Measurements from ENCODE around the gene DNAJB1. TPM values are rescaled to one million over a fixed set of nuclear protein-coding genes. Genes with fewer than 3 reads are reported as not detected.

Gene DNAJB1
- total RNA-seq, 1 donor from 2014 or later: 45.7 TPM

GRCh38 chr19:14467391-14467790, 50.8 kb downstream of the DNAJB1 start:
- TF ChIP-seq CTCF (IDR thresholded peaks at IDR 0.05; ENCODE audit: unreplicated experiment): no peak
- no peaks in the 10 kb centered on the region for H3K4me1 Mint-ChIP-seq (ENCODE audit: unreplicated experiment)
- H3K9me3 Mint-ChIP-seq (ENCODE audit: unreplicated experiment): no peaks in the 10 kb centered on the region
- H3K36me3 Mint-ChIP-seq (ENCODE audit: low read depth, unreplicated experiment): peaks cover 11% of the 10 kb centered on the region
- DNase-seq (ENCODE audit: low spot score): no peak
- no peak overlapping the region for H3K27ac Mint-ChIP-seq (ENCODE audit: unreplicated experiment)
- no peak overlapping the region for H3K4me3 Mint-ChIP-seq (ENCODE audit: unreplicated experiment)
- peaks cover 12% of the 10 kb centered on the region for H3K27me3 Mint-ChIP-seq (ENCODE audit: unreplicated experiment)

Small RNA genes lying within 50 kb of the gene (microRNA-seq; reads per million reads assigned to microRNA genes)
- gene MIR639 (ENCODE audit: unreplicated experiment): not detected

Other genes starting within 250 kb of the DNAJB1 start
- gene ADGRE5, start 137.0 kb downstream of the DNAJB1 start, total RNA-seq (ENCODE audit: unreplicated experiment): 12.8 TPM
- gene DDX39A, start 99.1 kb downstream of the DNAJB1 start, total RNA-seq (ENCODE audit: unreplicated experiment): 81.1 TPM
- gene PKN1, start 85.1 kb downstream of the DNAJB1 start, total RNA-seq (ENCODE audit: unreplicated experiment): 207 TPM
- 0.31 TPM for gene PTGER1, start 43.0 kb downstream of the DNAJB1 start, total RNA-seq (ENCODE audit: unreplicated experiment)
- 106 TPM for gene GIPC1, start 22.3 kb downstream of the DNAJB1 start, total RNA-seq (ENCODE audit: unreplicated experiment)
- 116 TPM for gene TECR, start 11.2 kb upstream of the DNAJB1 start, total RNA-seq (ENCODE audit: unreplicated experiment)
- gene NDUFB7, start 53.7 kb upstream of the DNAJB1 start, total RNA-seq (ENCODE audit: unreplicated experiment): 122 TPM
- not detected for gene CLEC17A, start 64.7 kb upstream of the DNAJB1 start, total RNA-seq (ENCODE audit: unreplicated experiment)
- not detected for gene ADGRE3, start 156.4 kb upstream of the DNAJB1 start, total RNA-seq (ENCODE audit: unreplicated experiment)
- 17.5 TPM for gene ZNF333, start 171.7 kb upstream of the DNAJB1 start, total RNA-seq (ENCODE audit: unreplicated experiment)

Measured in endothelial cell (in vitro differentiated cells).